HepG2 (cell line): Measurements from ENCODE around the gene FMNL2.

Source experiments
- ELF3 ChIP-seq: IDR thresholded peaks from 2 replicates; pipeline ENCODE4 v1.6.1; 2016; ENCODE audit warnings: missing genetic modification reagents, missing compliant biosample characterization
- ETV6 ChIP-seq: sonication (generic); formaldehyde crosslinking; conservative IDR thresholded peaks from 2 replicates; pipeline ENCODE4 v1.4.0; 2020; ENCODE audit warnings: missing genetic modification reagents
- MYC ChIP-seq: sonication (generic); formaldehyde crosslinking; IDR thresholded peaks from 2 replicates; pipeline ENCODE4 v1.9.0; 2021; ENCODE audit warnings: missing genetic modification reagents, borderline replicate concordance
- TF ChIP-seq, protein P1 (sequence below): sonication (generic); formaldehyde crosslinking; IDR thresholded peaks from 2 replicates; pipeline ENCODE4 v1.5.0; 2020; ENCODE audit warnings: missing genetic modification reagents
- TF ChIP-seq, protein P2 (sequence below): sonication (generic); formaldehyde crosslinking; IDR thresholded peaks from 2 replicates; pipeline ENCODE4 v1.4.0; 2020; ENCODE audit warnings: mild to moderate bottlenecking, missing genetic modification reagents
- TF ChIP-seq, protein P3 (sequence below): sonication (generic); formaldehyde crosslinking; IDR thresholded peaks from 2 replicates; pipeline ENCODE4 v1.5.1; 2020; ENCODE audit warnings: mild to moderate bottlenecking, missing genetic modification reagents, moderate library complexity

DNA sequence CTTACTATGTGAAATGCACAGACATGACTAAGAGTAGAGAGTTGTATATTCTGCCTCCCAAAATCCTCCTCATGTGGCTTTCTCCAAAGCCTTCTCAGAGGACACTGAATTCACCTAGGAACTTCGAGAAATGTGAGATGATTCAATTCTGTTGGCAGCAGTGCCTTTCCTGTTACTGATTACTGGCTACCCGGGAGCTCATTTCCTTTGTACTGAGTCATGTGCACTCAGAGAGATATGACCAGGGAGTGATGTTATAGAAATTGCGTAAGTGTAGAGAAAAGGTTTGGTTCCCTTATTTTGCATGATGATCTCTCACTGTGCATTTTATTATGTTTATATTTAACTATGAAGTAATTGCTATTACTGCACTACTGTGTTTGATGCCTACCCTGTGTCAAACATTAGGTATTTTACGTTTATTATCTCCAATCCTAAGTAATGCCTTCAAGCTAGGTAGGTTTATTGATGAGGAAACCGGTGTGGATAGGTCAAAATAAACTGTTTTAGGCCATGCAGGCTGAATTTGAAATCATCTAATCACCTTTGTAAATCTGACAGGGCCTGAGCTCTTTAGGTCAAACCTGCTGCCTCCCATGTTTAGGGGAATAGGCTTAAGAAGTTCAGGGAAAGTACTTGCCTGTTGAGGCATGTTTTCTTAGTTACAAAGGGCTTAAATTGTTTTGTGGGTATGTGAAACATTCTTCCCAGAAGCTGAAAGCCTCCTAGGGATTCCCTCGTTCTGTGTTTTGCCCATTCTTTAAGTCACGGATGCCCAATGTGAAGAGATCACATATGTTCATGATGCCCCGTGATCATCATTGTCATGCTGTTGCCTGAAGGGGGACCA, 86.8 kb downstream of the FMNL2 start:
- no peak for TF ChIP-seq ETV6 (CRISPR knock-in tag)
- TF ChIP-seq, protein P1, sequence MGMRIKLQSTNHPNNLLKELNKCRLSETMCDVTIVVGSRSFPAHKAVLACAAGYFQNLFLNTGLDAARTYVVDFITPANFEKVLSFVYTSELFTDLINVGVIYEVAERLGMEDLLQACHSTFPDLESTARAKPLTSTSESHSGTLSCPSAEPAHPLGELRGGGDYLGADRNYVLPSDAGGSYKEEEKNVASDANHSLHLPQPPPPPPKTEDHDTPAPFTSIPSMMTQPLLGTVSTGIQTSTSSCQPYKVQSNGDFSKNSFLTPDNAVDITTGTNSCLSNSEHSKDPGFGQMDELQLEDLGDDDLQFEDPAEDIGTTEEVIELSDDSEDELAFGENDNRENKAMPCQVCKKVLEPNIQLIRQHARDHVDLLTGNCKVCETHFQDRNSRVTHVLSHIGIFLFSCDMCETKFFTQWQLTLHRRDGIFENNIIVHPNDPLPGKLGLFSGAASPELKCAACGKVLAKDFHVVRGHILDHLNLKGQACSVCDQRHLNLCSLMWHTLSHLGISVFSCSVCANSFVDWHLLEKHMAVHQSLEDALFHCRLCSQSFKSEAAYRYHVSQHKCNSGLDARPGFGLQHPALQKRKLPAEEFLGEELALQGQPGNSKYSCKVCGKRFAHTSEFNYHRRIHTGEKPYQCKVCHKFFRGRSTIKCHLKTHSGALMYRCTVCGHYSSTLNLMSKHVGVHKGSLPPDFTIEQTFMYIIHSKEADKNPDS (CRISPR knock-in tag), result no peak
- peak; percentile 83 for TF ChIP-seq ELF3
- TF ChIP-seq, protein P2, sequence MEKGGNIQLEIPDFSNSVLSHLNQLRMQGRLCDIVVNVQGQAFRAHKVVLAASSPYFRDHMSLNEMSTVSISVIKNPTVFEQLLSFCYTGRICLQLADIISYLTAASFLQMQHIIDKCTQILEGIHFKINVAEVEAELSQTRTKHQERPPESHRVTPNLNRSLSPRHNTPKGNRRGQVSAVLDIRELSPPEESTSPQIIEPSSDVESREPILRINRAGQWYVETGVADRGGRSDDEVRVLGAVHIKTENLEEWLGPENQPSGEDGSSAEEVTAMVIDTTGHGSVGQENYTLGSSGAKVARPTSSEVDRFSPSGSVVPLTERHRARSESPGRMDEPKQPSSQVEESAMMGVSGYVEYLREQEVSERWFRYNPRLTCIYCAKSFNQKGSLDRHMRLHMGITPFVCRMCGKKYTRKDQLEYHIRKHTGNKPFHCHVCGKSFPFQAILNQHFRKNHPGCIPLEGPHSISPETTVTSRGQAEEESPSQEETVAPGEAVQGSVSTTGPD, result no peak
- no peak for TF ChIP-seq MYC (CRISPR knock-in tag)
- TF ChIP-seq, protein P3, sequence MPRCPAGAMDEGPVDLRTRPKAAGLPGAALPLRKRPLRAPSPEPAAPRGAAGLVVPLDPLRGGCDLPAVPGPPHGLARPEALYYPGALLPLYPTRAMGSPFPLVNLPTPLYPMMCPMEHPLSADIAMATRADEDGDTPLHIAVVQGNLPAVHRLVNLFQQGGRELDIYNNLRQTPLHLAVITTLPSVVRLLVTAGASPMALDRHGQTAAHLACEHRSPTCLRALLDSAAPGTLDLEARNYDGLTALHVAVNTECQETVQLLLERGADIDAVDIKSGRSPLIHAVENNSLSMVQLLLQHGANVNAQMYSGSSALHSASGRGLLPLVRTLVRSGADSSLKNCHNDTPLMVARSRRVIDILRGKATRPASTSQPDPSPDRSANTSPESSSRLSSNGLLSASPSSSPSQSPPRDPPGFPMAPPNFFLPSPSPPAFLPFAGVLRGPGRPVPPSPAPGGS, result no peak
